ENCODE results near the gene PROX1.

- TF ChIP-seq CTCF (IDR thresholded peaks at IDR 0.05) (no peak), POLR2A (IDR thresholded peaks at IDR 0.05) (no peak)
Measured at GRCh38 chr1:214028095-214028494, 40.3 kb downstream of the PROX1 start.

All from esophagus squamous epithelium (tissue), 4 donors.